Activated naive CD4-positive, alpha-beta T cell treated with anti-CD3 and anti-CD28 coated beads, Interleukin-2, amount 50 U/mL, for 24 hours (primary cell): Measurements from ENCODE around the gene RNF144B.
"Not testable (repeated sequence)": the region's sequence is repeated elsewhere in the genome, so short reads cannot be mapped to it uniquely, and the experiment has no call there.

ENCODE experiments used
- H3K27ac Mint-ChIP-seq: one replicate; pipeline ENCODE4 v1.8.0; 2021; ENCODE audit warnings: mild to moderate bottlenecking, mixed read lengths
- H3K27me3 Mint-ChIP-seq: one replicate; pipeline ENCODE4 v1.8.0; 2021; ENCODE audit warnings: mixed read lengths
- H3K36me3 Mint-ChIP-seq: one replicate; pipeline ENCODE4 v1.8.0; 2021; ENCODE audit warnings: mixed read lengths
- H3K4me1 Mint-ChIP-seq: one replicate; pipeline ENCODE4 v1.8.0; 2021; ENCODE audit warnings: mixed read lengths
- H3K4me3 Mint-ChIP-seq: one replicate; pipeline ENCODE4 v1.8.0; 2021; ENCODE audit warnings: mild to moderate bottlenecking, mixed read lengths
- H3K9me3 Mint-ChIP-seq: one replicate; pipeline ENCODE4 v1.8.0; 2021; ENCODE audit warnings: mixed read lengths

The RNF144B gene

DNA sequence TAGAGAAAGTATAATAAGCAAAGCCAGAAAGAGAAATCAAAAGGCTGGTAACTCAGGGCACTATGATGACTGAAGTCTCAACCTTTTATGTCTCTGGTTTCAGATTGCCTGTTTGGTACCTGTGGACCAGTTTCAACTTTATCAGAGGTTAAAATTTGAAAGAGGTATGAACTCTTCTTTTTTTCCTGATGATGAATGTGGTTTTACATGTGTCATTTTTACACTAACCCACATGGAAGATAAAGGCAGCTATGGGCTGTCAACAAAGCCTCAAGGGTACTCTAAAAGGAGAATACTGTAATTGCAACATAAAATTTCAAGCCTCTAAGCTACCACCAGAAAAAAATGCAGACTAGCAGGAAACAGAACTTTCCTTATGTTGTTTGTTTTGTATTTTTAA is 52.4 kb downstream of the RNF144B start:
- peaks cover 9% of the 10 kb centered on the region for H3K4me1 Mint-ChIP-seq
- H3K27me3 Mint-ChIP-seq, result no peaks in the 10 kb centered on the region
- H3K9me3 Mint-ChIP-seq, result no peaks in the 10 kb centered on the region
- no peak overlapping the region for H3K4me3 Mint-ChIP-seq
- no peak overlapping the region for H3K27ac Mint-ChIP-seq
- peaks cover 12% of the 10 kb centered on the region for H3K36me3 Mint-ChIP-seq

DNA sequence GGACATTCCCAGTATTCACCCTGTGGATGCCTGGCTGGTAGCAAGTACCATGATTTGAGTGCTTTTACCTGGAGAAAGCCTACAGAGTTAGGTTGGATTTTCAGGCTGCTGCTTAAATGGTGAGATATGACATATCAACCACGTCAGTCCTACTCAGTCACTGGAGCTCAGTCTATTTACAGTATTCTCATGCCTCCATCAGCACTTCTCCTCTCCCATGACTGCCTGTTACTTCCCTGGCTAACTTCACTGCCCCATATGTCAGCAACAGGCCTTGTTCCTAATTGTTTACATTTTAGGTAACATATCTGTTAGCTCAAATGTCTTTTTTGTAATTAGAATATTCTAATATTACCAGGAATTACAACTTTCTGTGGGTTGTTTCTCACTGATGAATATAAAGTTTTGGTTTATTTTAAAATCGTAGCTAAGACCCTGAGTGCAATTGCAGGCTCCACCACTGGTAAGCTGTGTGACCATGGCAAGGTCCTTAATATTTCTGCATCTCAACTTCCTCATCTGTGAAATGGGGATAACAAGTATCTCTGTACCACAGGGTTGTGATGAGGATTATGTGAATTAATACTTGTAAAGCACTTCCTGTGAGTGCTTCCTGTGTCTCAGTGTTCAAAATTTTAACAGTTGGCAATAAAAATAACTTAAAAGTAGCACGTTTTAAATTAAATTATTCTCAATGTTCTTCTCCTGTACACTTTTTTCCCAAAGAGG is 54.3 kb downstream of the RNF144B start:
- Mint-ChIP-seq H3K27ac (no peak overlapping the region), H3K27me3 (no peaks in the 10 kb centered on the region), H3K9me3 (no peaks in the 10 kb centered on the region), H3K4me1 (peaks cover 9% of the 10 kb centered on the region), H3K4me3 (no peak overlapping the region), H3K36me3 (peaks cover 8% of the 10 kb centered on the region)

- no peaks in the 10 kb centered on the region for H3K9me3 Mint-ChIP-seq
- H3K27ac Mint-ChIP-seq, result no peak overlapping the region
- no peak overlapping the region for H3K4me3 Mint-ChIP-seq
- H3K27me3 Mint-ChIP-seq, result no peaks in the 10 kb centered on the region
- H3K4me1 Mint-ChIP-seq, result peaks cover 8% of the 10 kb centered on the region
- peaks cover 3% of the 10 kb centered on the region for H3K36me3 Mint-ChIP-seq
Measured at GRCh38 chr6:18444111-18444510, 57.0 kb downstream of the RNF144B start.

- H3K4me3 Mint-ChIP-seq, result no peak overlapping the region
- H3K36me3 Mint-ChIP-seq, result peaks cover 3% of the 10 kb centered on the region
- no peaks in the 10 kb centered on the region for H3K9me3 Mint-ChIP-seq
- H3K27me3 Mint-ChIP-seq, result no peaks in the 10 kb centered on the region
- H3K27ac Mint-ChIP-seq, result no peak overlapping the region
- peaks cover 4% of the 10 kb centered on the region for H3K4me1 Mint-ChIP-seq
Measured at GRCh38 chr6:18445228-18445627, 58.1 kb downstream of the RNF144B start.

- no peaks in the 10 kb centered on the region for H3K4me1 Mint-ChIP-seq
- peaks cover 3% of the 10 kb centered on the region for H3K36me3 Mint-ChIP-seq
- H3K27ac Mint-ChIP-seq, result no peak overlapping the region
- no peaks in the 10 kb centered on the region for H3K9me3 Mint-ChIP-seq
- no peak overlapping the region for H3K4me3 Mint-ChIP-seq
- H3K27me3 Mint-ChIP-seq, result no peaks in the 10 kb centered on the region
Measured at GRCh38 chr6:18446771-18447170, 59.6 kb downstream of the RNF144B start.

DNA sequence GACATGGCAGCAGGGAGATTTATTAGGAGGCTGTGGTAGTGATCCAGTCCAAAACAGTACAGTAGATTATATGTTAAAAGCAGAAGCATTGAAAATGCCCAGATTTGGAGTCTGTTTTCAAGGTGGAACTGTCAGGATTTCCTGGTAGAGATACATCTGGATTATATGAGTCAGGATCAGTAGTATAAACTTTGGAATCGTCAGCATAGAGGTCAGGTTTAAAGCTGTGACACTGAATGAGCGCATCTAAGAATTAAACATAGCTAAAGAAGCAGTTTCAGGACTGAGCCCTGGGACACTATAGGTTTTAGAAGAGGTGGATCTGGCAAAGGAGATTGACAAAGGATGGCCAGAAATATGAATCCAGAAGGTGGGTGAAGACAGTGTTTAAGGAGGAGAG is 60.4 kb downstream of the RNF144B start:
- H3K27ac Mint-ChIP-seq, result no peak overlapping the region
- no peaks in the 10 kb centered on the region for H3K27me3 Mint-ChIP-seq
- H3K9me3 Mint-ChIP-seq, result no peaks in the 10 kb centered on the region
- H3K36me3 Mint-ChIP-seq, result peaks cover 3% of the 10 kb centered on the region
- no peak overlapping the region for H3K4me3 Mint-ChIP-seq
- H3K4me1 Mint-ChIP-seq, result no peaks in the 10 kb centered on the region

DNA sequence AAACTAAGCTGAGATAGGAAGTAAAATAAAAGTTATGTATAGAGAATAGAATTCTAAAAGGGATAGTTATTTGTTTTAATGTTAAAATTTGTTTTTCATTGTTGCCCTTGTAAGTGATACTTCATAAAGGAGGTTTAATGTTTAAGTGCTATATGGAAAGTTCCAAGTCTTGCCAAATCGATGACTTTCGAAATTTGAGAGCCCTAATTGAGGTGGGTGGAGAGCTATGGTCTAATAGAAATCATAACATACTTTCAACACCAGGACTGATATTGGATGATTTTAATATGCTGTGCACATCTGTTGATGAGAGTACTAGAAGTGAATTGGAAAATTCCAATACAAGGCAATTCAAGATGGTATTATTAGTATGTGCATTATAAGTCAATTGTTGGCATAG is 64.6 kb downstream of the RNF144B start:
- no peaks in the 10 kb centered on the region for H3K9me3 Mint-ChIP-seq
- H3K27ac Mint-ChIP-seq, result no peak overlapping the region
- H3K27me3 Mint-ChIP-seq, result no peaks in the 10 kb centered on the region
- H3K4me1 Mint-ChIP-seq, result no peaks in the 10 kb centered on the region
- no peak overlapping the region for H3K4me3 Mint-ChIP-seq
- no peaks in the 10 kb centered on the region for H3K36me3 Mint-ChIP-seq

DNA sequence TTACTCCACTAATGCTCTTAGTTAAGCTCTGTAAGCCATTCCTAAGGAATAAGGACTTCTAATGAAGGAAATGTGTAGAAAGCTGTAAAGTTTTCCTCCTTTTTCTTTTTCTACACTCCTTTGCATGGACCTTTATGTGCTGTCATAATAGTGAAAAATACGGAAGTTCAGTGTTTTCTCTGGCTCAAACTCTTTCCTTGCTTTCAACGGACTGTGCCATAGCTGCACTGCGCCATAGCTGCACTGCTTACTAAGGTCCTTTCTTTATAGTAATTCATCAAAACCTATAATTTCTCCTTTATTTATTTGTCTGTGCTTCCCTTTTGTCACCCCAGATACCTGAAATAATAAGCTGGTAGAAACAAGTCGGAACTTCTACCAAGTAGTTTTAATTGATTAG is 67.3 kb downstream of the RNF144B start:
- Mint-ChIP-seq H3K9me3 (no peaks in the 10 kb centered on the region), H3K4me3 (no peak overlapping the region), H3K36me3 (peaks cover 10% of the 10 kb centered on the region), H3K4me1 (no peaks in the 10 kb centered on the region), H3K27me3 (no peaks in the 10 kb centered on the region), H3K27ac (no peak overlapping the region)

GRCh38 chr6:18457065-18457737 is 70.1 kb downstream of the RNF144B start:
- peaks cover 29% of the 10 kb centered on the region for H3K36me3 Mint-ChIP-seq
- H3K27ac Mint-ChIP-seq, result no peak overlapping the region
- no peaks in the 10 kb centered on the region for H3K4me1 Mint-ChIP-seq
- H3K9me3 Mint-ChIP-seq, result no peaks in the 10 kb centered on the region
- no peaks in the 10 kb centered on the region for H3K27me3 Mint-ChIP-seq
- no peak overlapping the region for H3K4me3 Mint-ChIP-seq

DNA sequence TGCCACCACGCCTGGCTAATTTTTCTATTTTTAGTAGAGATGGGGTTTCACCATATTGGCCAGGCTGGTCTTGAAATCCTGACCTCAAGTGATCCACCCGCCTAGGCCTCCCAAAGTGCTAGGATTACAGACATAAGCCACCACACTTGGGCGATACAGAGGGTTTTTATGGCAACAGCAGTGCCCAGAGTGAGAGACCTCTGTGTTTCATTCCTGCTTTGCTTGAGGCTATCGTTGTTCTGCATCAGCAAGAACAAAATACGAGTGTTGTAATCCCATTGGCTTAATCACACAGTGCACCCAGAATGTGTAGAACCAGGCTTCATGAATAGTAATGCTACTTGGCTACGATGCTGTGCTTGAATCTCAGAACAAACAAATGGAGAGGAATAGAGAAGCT is 70.9 kb downstream of the RNF144B start:
- H3K36me3 Mint-ChIP-seq, result peaks cover 36% of the 10 kb centered on the region
- H3K4me1 Mint-ChIP-seq, H3K4me3 Mint-ChIP-seq, H3K27me3 Mint-ChIP-seq, H3K9me3 Mint-ChIP-seq, H3K27ac Mint-ChIP-seq: not testable (repeated sequence)

GRCh38 chr6:18463429-18463828 is 76.3 kb downstream of the RNF144B start:
- Mint-ChIP-seq H3K27me3 (no peaks in the 10 kb centered on the region), H3K4me1 (no peaks in the 10 kb centered on the region), H3K4me3 (no peak overlapping the region), H3K9me3 (no peaks in the 10 kb centered on the region), H3K27ac (no peak overlapping the region), H3K36me3 (peaks cover 43% of the 10 kb centered on the region)

GRCh38 chr6:18464176-18464575 is 77.0 kb downstream of the RNF144B start:
- Mint-ChIP-seq H3K4me1 (no peaks in the 10 kb centered on the region), H3K4me3 (no peak overlapping the region), H3K36me3 (peaks cover 42% of the 10 kb centered on the region), H3K9me3 (no peaks in the 10 kb centered on the region), H3K27me3 (no peaks in the 10 kb centered on the region), H3K27ac (no peak overlapping the region)

DNA sequence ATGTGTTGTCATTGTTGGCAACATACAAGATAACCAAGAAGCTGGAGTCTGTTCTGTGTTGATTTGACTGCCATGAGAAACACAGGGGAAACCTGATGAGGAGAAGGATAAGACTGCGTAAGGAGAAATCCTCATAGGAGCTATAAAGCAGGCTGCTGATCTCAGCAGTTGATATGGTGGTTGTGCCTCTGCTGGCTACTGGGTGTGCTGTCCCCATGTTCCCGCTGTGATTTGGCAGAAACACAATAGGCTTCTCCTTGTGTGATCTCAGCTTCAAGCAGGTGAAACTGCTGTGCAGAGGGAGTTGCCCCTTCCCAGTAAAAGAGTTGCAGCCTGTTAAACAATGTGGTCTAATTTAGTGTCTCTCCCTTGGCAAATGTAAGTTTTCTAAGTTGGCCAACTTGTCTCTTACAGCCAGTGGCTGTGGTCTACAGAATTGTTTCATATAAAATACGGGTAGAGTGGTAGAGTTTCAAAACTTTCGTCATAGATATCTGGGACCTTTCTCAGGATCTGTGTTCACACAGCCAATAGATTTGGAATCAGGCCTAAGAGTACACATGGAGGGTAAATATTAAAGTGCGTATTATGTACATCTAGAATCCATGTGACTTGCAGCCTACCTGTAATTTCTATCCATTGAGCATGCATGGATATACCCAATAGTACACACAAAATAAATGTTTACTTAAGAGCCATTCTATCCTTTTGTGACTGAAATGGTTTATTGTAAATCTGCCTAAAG is 78.4 kb downstream of the RNF144B start:
- Mint-ChIP-seq H3K27ac (no peak overlapping the region), H3K9me3 (no peaks in the 10 kb centered on the region), H3K4me3 (no peak overlapping the region), H3K36me3 (peaks cover 30% of the 10 kb centered on the region), H3K27me3 (no peaks in the 10 kb centered on the region), H3K4me1 (no peaks in the 10 kb centered on the region)

DNA sequence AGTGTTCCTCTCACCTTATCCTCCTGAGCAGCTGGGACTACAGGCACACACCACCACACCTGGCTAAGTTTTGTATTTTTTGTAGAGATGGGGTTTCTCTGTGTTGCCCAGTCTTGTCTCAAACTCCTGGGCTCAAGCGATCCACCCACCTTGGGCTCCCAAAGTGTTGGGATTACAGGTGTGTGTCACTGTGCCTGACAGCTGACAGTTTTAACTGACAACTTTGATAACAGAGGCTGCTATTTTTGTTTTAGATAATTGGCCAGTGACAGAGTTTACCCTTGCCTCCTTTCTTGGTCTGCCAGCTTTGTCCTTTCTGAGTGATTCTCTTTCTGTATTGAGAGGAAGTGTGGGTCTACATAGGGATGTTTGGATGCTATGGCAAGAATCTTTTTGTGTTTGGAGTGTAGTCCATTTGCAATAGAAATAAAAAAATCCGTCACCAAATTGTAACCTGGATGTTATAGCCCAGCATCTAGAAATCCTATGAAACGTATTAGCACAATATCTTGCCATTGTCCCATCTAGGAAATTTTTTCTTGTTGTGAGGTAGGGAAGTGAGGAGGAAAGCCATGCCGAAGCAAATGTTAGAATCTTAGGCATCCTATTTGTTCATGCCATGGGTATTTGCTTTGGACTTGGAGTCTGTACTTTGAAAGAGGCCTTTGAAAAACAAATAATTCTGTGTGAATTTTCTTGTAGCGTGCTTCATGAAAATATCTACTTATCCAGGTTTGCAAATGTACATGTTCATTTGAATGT is 80.8 kb downstream of the RNF144B start:
- Mint-ChIP-seq H3K36me3 (peaks cover 15% of the 10 kb centered on the region), H3K27ac (no peak overlapping the region), H3K9me3 (no peaks in the 10 kb centered on the region), H3K4me1 (no peaks in the 10 kb centered on the region), H3K27me3 (no peaks in the 10 kb centered on the region), H3K4me3 (no peak overlapping the region)

DNA sequence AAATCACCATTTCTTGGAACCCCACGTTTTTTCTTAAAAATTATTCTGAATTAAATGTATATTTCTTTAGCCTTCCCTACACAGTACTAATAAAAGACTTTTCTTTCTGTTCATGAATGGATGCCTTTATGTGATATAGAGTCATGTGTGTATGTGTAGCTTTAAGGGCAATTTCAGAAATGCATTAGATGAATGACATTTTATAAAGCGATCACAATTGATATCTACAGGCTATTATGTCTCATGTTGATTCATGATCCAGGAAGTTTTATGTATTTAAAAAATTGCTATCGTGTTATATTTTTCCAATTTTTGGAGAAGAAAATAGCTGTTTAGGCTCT is 81.3 kb downstream of the RNF144B start:
- Mint-ChIP-seq H3K4me3 (no peak overlapping the region), H3K9me3 (no peaks in the 10 kb centered on the region), H3K27ac (no peak overlapping the region), H3K27me3 (no peaks in the 10 kb centered on the region), H3K4me1 (no peaks in the 10 kb centered on the region), H3K36me3 (peaks cover 10% of the 10 kb centered on the region)

GRCh38 chr6:18469536-18469935 is 82.4 kb downstream of the RNF144B start:
- Mint-ChIP-seq H3K9me3 (no peaks in the 10 kb centered on the region), H3K27me3 (no peaks in the 10 kb centered on the region), H3K36me3 (peaks cover 8% of the 10 kb centered on the region), H3K4me3 (no peak overlapping the region), H3K4me1 (no peaks in the 10 kb centered on the region), H3K27ac (no peak overlapping the region)
